NCI-H2107 treated with DMSO at 0.1 percent for 48 hours (cell line): ENCODE results near the gene SYK.
"Not testable (repeated sequence)": the region's sequence is repeated elsewhere in the genome, so short reads cannot be mapped to it uniquely, and the experiment has no call there.

Experiments used
- DNase-seq: peaks from one replicate; lab custom pipeline; 2025; ENCODE audit not compliant: unreplicated experiment; lab: John Stamatoyannopoulos, UW

The SYK gene

GRCh38 chr9:90795084-90795483, 6.5 kb upstream of the SYK start:
- no peak for DNase-seq

- DNase-seq: no peak
Measured at GRCh38 chr9:90795871-90796317, 5.7 kb upstream of the SYK start.

GRCh38 chr9:90799271-90799852, 2.3 kb upstream of the SYK start:
- DNase-seq: no peak

GRCh38 chr9:90801973-90802322, 329 bp downstream of the SYK start:
- DNase-seq: no peak

- peak; percentile 21 for DNase-seq
Measured at GRCh38 chr9:90802386-90802985, 867 bp downstream of the SYK start.

GRCh38 chr9:90803860-90804593, 2.4 kb downstream of the SYK start:
- DNase-seq: peak; percentile 41

GRCh38 chr9:90805006-90805996, 3.7 kb downstream of the SYK start:
- peak; percentile 52 for DNase-seq

- no peak for DNase-seq
Measured at GRCh38 chr9:90807006-90807405, 5.4 kb downstream of the SYK start.

- no peak for DNase-seq
Measured at GRCh38 chr9:90808398-90808797, 6.8 kb downstream of the SYK start.

- DNase-seq: no peak
Measured at GRCh38 chr9:90808890-90809685, 7.5 kb downstream of the SYK start.

- DNase-seq: no peak
Measured at GRCh38 chr9:90810691-90811090, 9.1 kb downstream of the SYK start.

- DNase-seq: no peak
Measured at GRCh38 chr9:90813046-90813445, 11.4 kb downstream of the SYK start.

GRCh38 chr9:90813523-90813922, 11.9 kb downstream of the SYK start:
- DNase-seq: no peak

GRCh38 chr9:90814355-90814754, 12.7 kb downstream of the SYK start:
- DNase-seq: no peak

- peak; percentile 52 for DNase-seq
Measured at GRCh38 chr9:90815183-90815943, 13.7 kb downstream of the SYK start.

- DNase-seq: no peak
Measured at GRCh38 chr9:90815944-90816357, 14.3 kb downstream of the SYK start.

- no peak for DNase-seq
Measured at GRCh38 chr9:90816690-90817089, 15.1 kb downstream of the SYK start.

GRCh38 chr9:90818279-90818678, 16.7 kb downstream of the SYK start:
- DNase-seq: no peak

GRCh38 chr9:90820406-90820805, 18.8 kb downstream of the SYK start:
- not testable (repeated sequence) for DNase-seq

- not testable (repeated sequence) for DNase-seq
Measured at GRCh38 chr9:90821236-90821635, 19.6 kb downstream of the SYK start.
